ENCODE data around the gene GGA3.
"Not testable (repeated sequence)": the region's sequence is repeated elsewhere in the genome, so short reads cannot be mapped to it uniquely, and the experiment has no call there.

GGA3 gene

GRCh38 chr17:75271955-75272847 lies 10.8 kb upstream of the GGA3 start:
- DNase-seq (ENCODE audit: low spot score): no peak

DNA sequence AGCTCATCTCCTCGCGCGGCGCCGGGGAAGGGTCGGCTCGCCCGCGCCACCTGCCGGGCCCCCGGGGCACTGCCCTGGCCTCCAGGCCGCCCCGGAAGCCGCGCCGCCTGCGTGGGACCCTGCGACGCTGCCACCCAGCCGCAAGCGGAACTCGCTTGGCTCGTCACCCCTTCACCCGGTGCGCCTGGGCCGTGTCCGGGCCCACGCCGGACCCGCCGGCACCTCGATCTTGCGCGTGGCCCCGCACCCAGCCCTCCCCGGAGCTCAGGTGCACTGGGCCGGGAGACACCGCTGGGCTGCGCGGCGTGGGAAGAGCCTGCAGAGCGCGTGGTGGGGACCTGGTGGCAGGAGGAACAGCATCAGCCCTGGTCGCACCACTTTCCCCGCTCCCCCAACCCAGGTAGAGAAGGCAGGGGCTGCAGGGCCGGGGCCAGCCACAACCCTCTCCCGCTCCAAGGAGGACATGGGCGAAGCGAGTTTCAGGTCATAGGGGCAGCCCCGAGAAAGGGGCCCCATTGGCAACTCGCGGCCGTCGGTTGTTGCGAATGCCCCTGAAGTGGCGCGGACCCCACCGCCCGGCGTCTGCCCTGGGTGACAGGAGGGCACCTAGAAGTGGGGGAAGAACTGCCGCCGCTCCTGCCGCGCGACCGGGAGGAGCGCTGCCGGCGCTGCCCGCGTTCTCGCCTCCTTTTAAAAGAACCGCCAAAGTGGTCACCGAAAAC lies 10.0 kb upstream of the GGA3 start:
- DNase-seq (ENCODE audit: low spot score): peak; percentile 70

DNA sequence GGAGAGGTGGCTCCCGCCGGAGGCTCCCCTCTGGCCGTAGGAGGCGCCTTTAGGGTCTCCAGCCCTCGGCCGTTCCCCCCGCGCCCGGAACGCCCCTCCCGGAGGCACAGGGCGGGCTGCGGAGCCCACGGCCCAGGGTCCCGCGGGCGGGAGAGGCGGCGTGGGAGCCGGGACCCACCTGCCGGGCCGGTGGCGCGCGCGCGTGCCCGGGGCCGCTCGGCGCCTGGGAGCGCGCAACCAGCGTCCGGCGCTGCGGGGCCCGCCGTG lies 9.5 kb upstream of the GGA3 start, which contains the start of gene MIF4GD:
MIF4GD (minus strand) TSS at position 266 of the 267 bp plus-strand sequence. CDS start 1,036 bp downstream, outside the sequence.
- no peak for DNase-seq (ENCODE audit: low spot score)

- peak; percentile 54 for DNase-seq (ENCODE audit: low spot score)
These were observed 9.0 kb upstream of the GGA3 start for GRCh38 chr17:75270218-75270965.

- no peak for DNase-seq (ENCODE audit: low spot score)
These were observed 8.4 kb upstream of the GGA3 start for GRCh38 chr17:75269844-75270217.

GRCh38 chr17:75267411-75268232 lies 6.2 kb upstream of the GGA3 start:
- no peak for DNase-seq (ENCODE audit: low spot score)

GRCh38 chr17:75267153-75267410 lies 5.7 kb upstream of the GGA3 start:
- peak; percentile 48 for DNase-seq (ENCODE audit: low spot score)

DNA sequence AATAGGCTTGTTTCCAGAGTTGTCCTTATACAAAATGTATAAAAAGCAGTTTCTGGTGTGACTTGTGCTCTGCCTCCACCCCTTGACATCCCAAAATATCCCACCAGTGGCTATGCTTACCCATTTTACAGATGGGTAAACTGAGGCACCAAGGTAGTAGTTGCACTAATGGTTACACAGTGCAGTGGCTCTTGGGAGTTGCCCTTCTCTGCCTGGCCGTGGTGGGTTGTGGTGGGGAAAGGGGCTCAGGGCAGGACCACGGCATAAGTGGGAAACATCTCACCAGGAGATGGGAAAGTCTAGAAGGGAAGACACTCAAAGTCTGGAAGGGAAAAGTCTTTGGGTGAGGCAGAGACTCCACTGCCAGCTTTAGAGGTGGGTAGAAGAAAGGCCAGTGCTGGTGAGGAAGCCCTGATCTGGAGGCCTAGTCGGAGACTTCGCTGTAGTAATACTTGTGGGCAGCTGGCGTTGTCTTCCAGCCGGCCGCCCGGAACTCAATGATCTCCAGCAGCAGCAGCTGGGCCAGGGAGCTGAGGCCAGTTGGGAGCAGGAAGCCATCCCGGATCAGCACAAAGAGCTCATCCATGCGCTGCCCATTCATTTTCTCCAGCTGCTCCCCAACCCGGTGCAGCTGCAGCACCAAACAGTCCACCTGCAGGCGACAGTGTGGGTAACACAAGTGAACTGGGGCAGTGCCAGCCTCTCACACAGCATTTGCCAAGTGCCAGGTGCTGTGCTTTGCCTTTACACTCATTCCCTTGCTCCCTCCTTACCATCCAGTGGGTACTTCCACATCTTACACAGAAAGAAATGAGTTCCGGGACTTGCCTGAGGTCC lies 5.1 kb upstream of the GGA3 start:
- DNase-seq (ENCODE audit: low spot score): peak; percentile 51

DNA sequence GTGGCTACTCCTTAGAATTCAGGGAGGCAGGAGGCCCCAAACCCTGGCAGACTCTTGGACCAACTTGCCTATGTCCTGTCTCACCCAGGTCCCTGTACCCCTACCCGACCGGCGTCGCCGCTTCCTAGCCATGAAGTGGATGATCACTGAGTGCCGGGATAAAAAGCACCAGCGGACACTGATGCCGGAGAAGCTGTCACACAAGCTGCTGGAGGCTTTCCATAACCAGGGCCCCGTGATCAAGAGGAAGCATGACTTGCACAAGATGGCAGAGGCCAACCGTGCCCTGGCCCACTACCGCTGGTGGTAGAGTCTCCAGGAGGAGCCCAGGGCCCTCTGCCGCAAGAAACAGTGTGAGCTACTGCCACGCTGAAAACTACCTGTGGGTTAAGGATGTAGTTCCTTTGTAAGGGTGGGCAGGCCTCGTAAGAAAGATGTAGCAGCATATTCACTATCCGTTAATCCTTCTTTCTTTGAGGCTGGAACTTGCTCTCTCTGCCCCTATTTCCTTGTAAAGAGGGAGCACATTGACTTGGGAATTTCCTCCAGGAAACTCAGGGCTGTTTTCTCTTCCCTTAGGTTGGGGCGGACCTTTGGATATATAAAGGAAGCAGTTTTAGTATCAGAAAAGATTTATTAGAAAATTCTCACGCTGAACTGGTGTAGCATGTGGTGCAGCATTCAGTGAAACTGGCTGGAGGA lies 4.4 kb upstream of the GGA3 start:
- no peak for DNase-seq (ENCODE audit: low spot score)

DNA sequence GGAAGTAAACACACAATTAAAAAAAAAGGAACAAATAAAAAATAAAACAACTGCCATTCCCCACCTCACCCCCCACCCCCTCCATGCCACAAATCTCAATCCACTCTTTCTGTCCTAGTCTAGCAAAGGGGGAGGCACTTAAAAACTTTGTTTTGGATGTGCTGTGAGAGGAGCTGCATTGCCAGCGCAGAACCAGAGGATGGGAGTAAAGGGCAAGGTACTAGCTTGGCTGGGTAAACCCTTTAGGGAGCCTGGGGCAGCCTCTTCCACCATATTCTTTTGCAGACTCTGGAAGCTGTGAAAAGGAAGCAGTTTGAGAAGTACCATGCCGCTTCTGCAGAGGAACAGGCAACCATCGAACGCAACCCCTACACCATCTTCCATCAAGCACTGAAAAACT lies 1.6 kb upstream of the GGA3 start:
- DNase-seq (ENCODE audit: low spot score): no peak

DNA sequence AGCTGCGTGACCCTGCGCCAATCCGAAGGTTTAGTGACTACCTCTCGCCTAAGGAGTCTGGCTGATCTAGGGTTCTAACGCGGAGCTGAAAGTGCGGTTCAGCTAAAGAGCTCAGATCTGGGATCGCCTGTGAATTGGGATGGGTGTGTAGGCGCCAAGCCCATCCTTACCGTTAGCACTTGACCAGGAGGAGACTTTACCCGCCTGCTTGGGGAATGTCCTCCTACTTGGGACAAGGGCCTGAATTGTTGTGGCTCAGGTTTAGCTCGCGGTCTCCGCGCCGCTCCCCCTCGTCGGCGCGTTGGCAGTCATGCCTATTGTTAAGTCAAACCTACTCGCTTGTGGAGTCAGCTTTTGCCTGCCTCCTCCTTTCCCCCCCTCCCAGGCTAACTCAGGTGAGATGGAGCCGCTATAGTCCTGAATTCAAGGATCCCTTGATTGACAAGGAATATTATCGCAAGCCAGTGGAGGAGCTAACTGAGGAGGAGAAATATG lies 753 bp upstream of the GGA3 start:
- DNase-seq (ENCODE audit: low spot score): no peak

DNA sequence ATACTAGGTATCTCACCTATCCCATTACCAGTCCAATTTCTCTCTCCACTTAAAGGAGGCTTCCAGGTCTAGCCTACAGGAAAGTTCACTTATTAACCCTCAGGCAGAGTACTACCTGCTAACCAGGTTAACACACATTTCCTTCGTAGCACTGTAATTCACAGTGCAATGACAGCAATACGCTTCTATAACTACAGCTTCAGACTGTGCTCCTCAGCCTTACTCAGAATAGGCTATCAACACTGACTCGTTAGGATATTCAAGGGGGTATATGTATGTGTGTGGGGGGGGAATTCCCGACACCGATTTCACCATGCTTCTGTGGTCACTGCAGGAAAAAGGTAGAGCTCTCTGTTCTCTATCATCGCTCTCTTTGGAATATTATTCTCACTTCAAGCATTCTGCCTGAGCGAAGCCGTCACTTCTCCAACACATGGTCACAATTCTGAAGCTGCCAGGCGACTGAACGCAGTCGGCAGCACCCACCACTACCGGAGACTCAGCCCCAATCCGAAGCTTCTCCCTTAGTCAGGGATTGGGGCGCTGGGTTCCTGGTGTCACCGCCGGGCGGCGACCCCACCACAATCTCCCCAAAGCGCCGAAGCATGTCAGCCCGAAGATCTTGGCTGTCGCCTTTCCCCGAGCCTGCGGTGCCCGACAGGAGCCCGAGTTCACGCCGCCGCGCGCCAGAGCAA lies 618 bp downstream of the GGA3 start:
- no peak for DNase-seq (ENCODE audit: low spot score)

DNA sequence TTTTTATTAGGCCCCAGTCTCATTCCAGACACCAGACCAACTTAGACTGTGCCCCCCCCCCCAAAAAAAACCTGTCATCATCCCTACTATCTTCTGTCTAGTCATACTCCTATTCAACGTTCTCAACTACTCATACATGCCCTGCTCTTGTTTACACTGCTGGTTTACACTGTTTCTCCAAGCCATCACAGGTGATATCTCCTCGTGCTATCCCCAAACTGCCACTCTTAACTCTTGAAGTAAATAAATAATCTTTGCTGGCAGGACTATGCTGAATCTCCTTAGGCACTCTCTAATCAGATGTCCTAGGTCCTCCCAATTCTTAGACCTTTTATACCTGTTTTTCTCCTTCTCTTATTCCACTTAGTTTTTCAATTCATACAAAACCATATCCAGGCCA lies 4.2 kb downstream of the GGA3 start:
- DNase-seq (ENCODE audit: low spot score): not testable (repeated sequence)

DNA sequence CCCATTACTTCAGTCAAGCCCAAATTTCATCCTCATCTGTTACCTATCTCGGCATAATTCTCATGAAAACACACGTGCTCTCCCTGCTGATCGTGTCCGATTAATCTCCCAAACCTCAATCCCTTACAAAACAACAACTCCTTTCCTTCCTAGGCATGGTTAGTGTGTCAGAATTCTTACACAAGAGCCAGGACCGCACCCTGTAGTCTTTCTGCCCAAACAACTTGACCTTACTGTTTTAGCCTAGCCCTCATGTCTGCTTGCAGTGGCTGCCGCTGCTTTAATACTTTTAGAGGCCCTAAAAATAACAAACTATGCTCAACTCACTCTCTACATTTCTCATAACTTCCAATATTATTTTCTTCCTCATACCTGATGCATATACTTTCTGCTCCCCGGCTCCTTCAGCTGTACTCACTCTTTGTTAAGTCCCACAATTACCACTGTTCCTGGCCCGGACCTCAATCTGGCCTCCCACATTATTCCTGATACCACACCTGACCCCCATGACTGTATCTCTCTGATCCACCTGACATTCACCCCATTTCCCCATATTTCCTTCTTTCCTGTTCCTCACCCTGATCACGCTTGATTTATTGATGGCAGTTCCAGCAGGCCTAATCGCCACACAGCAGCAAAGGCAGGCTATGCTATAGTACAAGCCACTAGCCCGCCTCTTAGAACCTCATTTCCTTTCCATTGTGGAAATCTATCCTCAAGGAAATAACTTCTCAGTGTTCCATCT lies 5.3 kb downstream of the GGA3 start:
- not testable (repeated sequence) for DNase-seq (ENCODE audit: low spot score)

DNA sequence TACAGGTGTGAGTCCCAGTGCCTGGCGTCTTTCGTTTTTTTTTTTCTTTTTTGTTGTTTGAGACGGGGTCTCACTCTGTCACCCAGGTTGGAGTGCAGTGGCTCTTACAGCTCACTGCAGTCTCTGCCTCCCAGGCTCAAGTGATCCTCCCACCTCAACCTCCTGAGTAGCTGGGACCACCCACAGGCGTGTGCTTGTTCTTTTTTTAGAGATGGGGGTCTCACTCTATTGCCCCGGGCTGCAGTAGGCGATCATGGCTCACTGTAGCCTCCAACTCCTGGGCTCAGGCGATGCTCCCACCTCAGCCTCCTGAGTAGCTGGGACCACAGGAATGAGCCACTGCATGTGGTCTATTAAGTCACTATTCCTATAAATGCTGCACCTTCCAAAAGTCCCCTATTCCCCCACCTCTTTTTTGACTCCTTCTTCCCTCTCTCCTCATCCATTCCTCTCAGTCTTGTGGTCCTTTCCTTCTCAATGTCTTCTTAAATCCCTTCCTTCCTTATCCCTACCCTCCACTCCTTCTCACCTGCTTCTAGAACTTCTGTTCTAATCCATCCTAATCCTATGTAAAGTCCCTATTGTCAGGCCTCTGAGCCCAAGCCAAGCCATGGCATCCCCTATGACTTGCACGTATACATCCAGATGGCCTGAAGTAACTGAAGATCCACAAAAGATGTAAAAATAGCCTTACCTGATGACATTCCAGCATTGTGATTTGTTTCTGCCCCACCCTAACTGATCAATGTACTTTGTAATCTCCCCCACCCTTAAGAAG lies 9.2 kb downstream of the GGA3 start:
- DNase-seq (ENCODE audit: low spot score): no peak

DNA sequence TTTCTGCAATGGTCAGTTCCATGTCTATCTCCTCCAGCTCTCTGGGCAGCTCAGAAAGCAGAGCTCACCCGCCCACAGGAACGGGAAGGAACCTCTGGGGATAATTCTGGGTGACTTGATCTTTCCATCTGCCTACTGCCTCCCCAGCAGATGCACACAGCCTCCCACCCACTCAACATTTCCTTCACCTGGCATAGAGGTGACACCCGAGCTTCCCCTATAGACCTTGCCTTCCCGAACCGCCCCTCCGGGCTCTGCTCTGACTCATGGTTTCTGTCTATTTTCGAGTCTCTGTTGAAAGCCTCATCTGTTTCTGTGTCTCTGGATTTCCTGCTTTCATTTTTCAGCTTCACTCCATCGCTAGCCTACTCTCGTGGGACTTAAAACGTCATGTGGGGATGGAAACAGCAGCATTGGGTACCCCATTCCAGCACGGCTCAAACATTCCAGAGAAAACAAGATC lies 11.4 kb downstream of the GGA3 start:
- DNase-seq (ENCODE audit: low spot score): no peak

DNA sequence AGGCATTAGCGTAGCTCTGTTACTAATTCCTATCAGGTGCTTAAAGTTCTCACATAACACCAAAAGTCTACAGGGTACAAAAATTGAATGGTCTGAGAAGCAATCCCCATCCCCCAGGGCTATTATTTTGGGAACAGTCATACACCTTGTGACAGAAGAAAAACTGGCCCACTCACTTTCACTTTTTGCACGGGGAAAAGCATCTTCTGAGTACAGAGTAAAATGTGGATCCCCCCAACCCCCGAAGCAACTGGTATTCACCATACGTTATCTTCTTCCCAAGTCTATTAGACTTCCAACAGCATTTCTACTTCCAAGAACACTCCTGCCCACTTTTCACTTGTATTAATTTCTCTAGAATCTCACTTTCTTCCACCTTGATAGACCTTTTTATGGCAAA lies 11.8 kb downstream of the GGA3 start:
- no peak for DNase-seq (ENCODE audit: low spot score)

- no peak for DNase-seq (ENCODE audit: low spot score)
These were observed 15.0 kb downstream of the GGA3 start for GRCh38 chr17:75246404-75246803.

Data from globus pallidus (tissue), 1 donor.